ENCODE measurements around the gene DTNB.
"Not testable (repeated sequence)": the region's sequence is repeated elsewhere in the genome, so short reads cannot be mapped to it uniquely, and the experiment has no call there.

DTNB gene

DNA sequence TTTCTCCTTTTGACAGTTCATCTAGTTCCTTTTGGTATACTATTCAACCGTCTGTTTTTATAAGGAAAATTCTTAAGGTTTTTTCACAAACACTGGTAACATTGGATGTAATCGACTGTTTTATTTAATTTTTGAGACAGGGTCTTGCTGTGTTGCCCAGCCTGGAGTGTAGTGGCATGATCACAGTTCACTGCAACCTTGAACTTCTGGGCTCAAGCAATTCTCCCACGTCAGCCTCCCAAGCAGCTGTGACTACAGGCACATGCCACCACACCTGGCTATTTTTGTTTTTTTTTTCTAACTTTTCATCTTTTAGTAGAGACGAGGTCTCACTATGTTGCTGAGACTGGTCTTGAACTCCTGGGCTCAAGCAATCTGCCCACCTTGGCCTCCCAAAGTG, 227.3 kb downstream of the DTNB start:
- no peak for DNase-seq

DNA sequence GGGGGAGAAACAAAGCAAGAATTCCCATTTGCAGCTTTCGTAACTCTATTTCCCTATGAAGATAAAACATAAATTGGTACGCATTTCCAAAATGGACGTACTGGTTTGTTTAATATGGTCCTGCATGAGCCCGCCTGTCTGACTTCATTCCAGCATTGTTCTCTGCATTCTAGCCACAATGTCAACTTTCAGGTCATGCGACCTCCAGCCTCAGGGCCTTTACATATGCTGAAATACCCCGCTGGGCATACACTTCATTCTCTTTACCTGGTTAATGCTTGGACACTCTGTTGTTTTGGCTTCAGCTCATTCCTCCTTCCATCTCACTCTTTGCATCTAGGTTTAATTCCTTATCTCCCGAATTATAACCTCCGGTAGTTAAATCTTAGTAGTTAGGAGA, 227.9 kb downstream of the DTNB start:
- no peak for DNase-seq

GRCh38 chr2:25444608-25445270, 228.6 kb downstream of the DTNB start:
- no peak for DNase-seq

DNA sequence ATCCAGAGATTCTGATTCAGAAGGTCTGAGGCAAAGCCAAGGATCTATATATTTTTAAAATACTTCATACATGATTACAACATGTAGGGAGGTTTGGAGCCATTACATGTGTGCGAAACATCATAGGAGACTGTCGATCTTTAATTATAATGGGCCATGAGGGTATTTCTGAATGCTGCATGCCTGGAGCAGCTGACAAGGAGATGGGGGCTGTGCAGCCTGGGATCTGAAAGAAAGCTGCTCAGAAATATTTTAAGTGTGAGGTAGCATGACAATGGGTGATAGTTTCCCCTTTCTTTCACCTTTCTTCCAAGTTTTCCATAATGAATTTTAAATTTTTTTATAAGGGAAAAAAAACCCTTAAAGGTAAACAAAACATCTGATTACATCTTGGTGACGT, 229.6 kb downstream of the DTNB start:
- DNase-seq, result no peak

DNA sequence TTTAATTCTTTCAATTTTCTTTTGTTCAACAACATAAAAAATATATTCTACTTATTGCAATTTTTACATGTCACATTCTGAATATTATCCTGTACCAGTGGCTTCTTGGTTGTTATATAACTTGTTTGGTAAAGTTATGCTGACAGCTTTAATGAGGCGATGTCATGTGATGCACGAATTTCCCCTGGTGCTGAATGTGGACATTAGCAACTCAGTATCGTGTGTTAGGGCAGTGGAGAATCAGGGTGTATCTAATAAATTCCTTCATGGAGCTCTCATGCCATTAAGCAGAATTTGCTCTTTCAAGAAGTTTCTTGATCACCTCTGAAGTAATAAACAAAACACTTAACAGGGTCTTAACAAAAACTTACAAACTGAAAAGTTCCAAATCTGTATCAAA, 232.0 kb downstream of the DTNB start:
- DNase-seq, result no peak

DNA sequence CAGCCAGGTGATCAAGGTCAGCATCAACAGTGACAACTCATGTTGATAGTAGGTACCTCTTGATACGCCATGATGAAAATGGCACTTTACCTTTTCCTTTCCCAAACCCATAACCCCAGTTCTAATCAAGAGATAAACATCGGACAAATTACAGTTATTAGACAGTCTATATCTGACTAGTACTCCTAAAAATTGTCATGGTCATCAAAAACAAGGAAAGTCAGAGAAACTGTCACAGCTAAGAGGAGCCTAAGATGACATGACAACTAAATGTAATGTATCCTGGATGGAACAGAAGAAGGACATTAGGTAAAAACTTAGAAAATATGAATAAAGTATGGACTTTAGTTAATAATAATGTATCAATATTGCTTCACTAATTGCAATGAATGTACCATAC, 234.6 kb downstream of the DTNB start:
- no peak for DNase-seq

- DNase-seq, result no peak
Observed at GRCh38 chr2:25437881-25438662, 235.3 kb downstream of the DTNB start.

DNA sequence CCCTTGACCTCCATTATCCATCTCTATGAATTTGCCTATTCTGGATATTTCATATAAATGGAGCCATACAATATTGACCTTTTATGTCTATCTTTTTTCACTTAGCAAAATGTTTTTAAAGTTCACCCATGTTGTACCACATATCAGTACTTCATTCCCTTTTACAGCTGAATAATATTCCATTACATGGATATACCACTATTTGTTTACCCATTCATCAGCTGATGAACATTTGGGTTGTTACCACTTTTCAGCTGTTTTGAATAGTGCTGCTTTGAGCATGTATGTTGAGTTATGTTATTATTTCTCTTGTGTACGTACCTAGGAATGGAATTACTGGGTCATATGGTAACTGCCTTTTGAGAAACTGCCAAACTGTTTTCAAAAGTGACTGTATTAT, 238.0 kb downstream of the DTNB start:
- DNase-seq, result no peak

DNA sequence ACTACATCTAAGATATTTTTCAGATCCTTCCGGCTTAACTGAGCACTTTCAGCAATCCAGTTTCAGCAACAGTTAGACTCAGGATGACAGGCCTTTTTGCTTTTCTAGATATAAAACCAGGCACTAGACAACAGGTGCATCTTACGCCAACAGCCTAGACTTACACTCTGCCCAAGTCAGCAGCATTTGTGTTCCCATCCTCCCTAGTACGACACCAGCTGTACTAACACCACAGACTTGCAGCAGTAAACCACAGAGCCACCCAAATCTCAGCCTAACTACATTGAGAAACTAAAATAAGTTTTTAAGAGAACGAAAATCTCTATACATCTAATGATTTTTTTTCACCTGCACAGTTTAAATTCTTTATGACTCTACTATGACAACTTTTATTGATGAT, 241.8 kb downstream of the DTNB start:
- DNase-seq, result no peak

DNA sequence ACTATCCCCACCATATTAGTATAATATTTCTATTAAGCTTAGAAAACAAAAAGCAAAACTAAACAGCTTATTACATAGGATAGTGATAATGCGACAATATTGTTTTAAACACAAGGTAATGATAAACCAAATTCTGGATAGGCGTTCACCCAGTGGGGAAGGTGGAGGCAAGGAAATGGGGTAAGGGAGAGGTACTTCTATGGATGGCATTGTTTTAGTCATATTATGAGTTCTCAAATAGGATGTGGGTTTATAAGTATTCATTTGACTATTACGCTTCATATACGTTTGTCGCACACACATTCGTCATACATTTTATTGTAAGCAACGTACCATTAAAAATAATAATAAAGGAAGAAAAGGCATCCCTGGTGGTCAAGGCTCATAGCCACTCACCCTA, 242.8 kb downstream of the DTNB start:
- no peak for DNase-seq

GRCh38 chr2:25426326-25426725, 247.1 kb downstream of the DTNB start:
- no peak for DNase-seq

DNA sequence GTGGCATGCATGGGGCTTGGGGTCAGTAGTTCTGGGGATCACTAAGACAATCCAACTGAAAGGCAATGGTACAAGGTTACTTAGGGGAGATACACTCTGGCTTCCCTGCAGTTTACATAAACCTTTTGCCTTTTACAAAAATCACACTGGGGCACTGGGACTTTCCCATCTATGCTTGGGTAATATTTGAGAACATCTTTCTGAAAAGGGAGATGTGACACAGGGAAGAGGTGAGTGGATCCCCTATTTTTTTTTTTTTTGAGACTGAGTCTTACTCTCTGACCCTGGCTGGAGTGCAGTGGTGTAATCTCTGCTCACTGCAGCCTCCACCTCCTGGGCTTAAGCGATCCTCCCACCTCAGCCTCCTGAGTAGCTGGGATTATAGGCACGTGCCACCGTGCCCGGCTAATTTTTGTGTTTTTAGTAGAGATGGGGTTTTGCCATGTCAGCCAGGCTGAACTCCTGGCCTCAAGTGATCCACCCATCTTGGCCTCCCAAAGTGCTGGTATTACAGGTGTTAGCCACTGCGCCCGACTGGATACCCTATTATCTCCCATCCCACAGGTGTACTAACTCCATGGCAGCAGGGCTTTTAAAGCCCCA, 248.8 kb downstream of the DTNB start:
- DNase-seq, result no peak

- no peak for DNase-seq
Observed at GRCh38 chr2:25421820-25422411, 251.5 kb downstream of the DTNB start.

DNA sequence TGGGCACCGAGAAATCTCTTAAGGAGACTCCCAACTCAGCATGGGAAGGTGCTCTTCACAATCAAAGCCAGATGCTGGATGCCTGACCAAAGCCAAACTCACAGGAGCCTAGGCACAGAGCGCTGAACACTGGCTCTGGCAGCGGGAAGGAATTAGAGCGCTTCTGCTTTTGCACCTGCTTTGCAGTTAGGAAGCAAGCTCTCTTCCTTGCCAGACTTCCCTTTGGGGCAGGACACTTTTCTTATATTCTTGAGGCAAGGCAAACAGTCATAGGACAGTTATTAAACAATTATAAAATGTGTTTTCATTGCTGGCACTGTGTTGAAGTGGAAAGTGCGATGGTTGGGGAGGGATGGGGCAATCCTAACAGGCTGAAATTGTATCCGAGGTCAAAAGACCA, 252.1 kb downstream of the DTNB start:
- DNase-seq, result no peak

- no peak for DNase-seq
Observed at GRCh38 chr2:25420820-25421237, 252.5 kb downstream of the DTNB start.

DNA sequence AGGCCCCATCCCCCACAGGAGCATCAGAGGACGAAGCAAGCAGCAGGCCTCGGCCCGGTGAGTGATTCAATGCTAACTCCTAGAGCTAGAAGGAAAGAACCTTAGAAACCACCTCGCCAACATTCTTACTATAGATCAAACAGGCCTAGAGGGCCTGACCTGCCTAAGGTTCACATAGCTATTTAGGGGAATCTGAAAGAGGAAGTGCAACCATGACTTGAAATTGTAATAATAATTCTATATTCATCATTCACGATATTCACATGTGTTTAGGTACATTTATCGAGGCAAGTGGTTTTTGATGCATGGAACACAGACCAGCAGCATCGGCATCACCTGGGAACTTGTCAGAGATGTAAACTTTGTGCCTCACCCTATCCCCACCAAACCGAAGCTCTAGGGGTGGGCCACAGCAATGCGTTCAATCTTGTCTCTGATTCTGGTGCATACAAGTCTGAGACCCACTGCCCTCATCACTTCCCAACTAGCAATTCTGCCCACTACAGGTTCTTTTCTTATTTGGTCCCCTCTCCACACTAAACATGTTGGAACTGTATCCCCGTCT, 253.6 kb downstream of the DTNB start:
- no peak for DNase-seq

DNA sequence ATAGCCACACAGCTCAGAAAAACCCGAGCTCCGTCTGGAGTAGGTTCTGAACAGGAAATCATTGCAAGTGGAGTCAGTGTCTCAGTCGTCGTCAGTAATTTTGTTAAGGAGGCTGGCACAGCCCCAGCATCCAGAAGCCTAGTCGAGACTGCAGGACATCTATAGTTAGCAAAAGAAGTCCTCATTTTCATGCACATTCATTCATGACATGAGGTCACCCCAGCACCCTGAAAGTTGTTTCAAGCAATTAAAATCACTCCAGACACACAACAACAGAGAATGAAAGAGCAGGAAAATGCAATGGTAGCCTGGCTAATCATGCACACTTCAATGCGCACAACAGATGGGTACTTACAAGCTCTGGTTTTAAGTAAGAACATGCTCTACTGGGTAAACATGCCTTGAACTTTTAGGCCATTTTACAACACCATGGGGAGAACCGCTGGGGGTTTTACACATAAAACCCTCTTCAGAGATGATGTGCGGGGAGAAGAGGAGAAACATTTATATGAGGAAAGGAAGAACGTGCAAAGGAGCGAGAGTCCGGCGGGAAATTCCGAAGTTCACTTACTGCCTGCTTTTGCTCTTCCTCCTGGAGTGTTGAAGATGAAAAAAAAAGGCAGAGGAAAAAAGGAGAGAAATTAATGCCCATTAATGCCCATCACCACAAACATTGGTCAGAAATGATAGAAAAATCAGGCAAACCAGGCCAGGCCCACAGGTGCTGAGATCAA, 254.3 kb downstream of the DTNB start:
- DNase-seq, result no peak

DNA sequence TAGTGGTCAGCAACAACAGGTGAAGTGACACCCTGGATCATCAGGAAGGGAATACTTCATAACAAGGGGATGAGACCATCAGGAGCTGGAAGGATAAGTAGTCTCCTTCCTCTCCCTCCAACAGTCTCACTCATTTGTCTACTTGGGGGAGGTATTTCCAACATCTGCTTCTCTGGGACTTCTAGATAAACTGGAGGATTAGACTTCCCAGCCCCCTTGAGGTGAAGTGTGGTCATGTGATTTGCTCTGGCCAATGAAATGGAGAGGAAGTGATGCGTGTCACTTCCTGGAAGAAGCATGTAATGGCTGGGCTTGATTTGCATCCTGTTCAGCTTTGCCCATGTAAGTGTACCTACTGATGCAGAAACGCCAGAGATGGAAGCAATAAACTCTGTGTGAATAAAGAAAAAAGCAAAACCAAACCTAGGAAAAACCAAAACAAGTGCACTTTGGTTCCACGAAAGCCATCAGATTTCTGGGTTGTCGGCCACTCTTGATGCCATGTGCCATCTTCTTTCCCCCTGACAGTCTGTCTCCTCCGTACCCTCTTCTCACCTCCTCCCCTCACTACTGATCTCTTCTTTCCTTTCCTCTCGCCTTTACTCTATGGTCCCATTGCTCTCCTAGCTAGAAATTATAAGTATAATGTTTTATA, 255.5 kb downstream of the DTNB start:
- no peak for DNase-seq

DNA sequence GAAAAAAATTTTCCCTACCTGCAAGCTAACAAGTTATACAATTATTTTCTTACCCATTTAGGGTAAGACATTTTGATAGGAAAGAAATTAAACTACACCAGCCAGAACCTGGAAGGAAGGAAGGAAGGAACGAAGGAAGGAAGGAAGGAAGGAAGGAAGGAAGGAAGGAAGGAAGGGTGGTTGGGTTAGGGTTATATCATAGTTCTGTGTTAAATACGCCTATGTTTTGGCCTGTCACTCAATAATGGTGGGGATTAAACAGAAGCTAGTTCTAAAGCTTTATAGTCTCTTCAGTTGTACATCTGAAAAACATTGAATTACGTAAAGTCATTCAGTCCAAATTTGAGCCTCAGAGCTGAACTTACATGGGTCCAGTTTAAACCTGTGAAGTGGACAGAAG, 256.7 kb downstream of the DTNB start:
- no peak for DNase-seq

DNA sequence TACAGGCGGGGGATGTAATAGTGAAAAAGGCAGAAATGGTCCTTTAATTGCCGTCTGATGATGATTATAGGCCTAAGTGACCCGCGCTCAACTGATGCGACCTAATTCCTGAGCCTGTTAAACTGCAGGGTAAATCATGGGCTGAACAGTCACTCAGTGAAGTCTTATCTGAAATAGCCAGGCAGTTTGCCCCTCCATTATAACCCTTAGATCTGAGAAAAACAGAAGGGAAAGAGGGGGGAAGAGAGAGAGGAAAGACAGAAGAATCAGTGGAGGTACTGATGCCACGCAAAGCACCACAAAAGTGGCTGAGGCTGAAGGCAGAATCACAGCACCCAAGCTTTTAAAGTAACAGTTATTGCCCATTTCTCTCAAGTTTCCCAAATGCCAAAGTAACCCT, 258.6 kb downstream of the DTNB start:
- DNase-seq, result no peak

DNA sequence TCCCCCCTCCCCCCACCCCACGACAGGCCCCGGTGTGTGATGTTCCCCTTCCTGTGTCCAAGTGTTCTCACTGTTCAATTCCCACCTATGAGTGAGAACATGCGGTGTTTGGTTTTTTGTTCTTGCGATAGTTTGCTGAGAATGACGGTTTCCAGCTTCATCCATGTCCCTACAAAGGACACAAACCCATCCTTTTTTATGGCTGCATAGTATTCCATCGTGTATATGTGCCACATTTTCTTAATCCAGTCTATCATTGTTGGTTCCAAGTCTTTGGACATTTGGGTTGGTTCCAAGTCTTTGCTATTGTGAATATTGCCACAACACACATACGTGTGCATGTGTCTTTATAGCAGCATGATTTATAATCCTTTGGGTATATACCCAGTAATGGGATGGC, 260.0 kb downstream of the DTNB start:
- not testable (repeated sequence) for DNase-seq

GRCh38 chr2:25411753-25412152, 261.6 kb downstream of the DTNB start:
- DNase-seq, result no peak

Measured in NCI-H748 treated with DMSO at 0.1 percent for 48 hours (cell line).